HL-60 (cell line): Measurements from ENCODE around the gene PRDM7.
"Not testable (repeated sequence)": the region's sequence is repeated elsewhere in the genome, so short reads cannot be mapped to it uniquely, and the experiment has no call there.

ENCODE experiments used
- DNase-seq, 2 experiments: peaks; one replicate each; pipeline ENCODE4 v3.0.0-alpha.2; 2010 to 2020; ENCODE audit warnings: low read depth in 1 of 2, low spot score in 1 of 2
- H3K27ac ChIP-seq: fragments of 250-450 bp; sonication (Bioruptor Pico); replicated peaks from 2 replicates; pipeline ENCODE4 v1.5.1; 2020; ENCODE audit warnings: mild to moderate bottlenecking, moderate library complexity
- H3K27me3 ChIP-seq: fragments of 250-450 bp; sonication (Bioruptor Pico); 2 replicates; pipeline ENCODE4 v1.5.1; 2021; ENCODE audit warnings: mild to moderate bottlenecking, moderate library complexity; ENCODE audit not compliant: insufficient read depth, poor library complexity, severe bottlenecking
- H3K4me3 ChIP-seq: replicated peaks from 2 replicates; pipeline ENCODE4 v1.5.1; 2011; ENCODE audit warnings: mild to moderate bottlenecking, control low read depth, low read length; ENCODE audit not compliant: insufficient read depth
- CTCF ChIP-seq: IDR thresholded peaks from one replicate; pipeline ENCODE4 v1.5.1; 2011; ENCODE audit warnings: low read length, control low read depth, inconsistent platforms; ENCODE audit not compliant: insufficient read depth
- GABPA ChIP-seq: IDR thresholded peaks from 2 replicates; pipeline ENCODE4 v1.6.1; 2012; ENCODE audit warnings: low read depth
- POLR2AphosphoS5 ChIP-seq: IDR thresholded peaks from 2 replicates; pipeline ENCODE4 v1.6.1; 2012; ENCODE audit warnings: low read depth
- SPI1 ChIP-seq: IDR thresholded peaks from 2 replicates; pipeline ENCODE4 v1.6.1; 2012; ENCODE audit warnings: low read depth, mild to moderate bottlenecking, borderline replicate concordance
- long read RNA-seq: library from polyadenylated mRNA; unstranded; transcript quantifications from one replicate; pipeline ENCODE4 v2.0.0, GENCODE V29; 2020
- TF ChIP-seq, protein P1 (sequence below): IDR thresholded peaks from 2 replicates; pipeline ENCODE4 v1.6.1; 2012; ENCODE audit warnings: low read depth; ENCODE audit not compliant: insufficient replicate concordance

The PRDM7 gene
- long read RNA-seq, result 0 reads

GRCh38 chr16:90077240-90077756 lies at the start of gene PRDM7:
PRDM7 (minus strand) TSS chr16:90077331; CDS start chr16:90075910, 1,421 bp downstream.
- TF ChIP-seq SPI1 (peak; percentile 47; the same call in 1 of the 2 replicates), GABPA (no peak), CTCF (no peak), POLR2AphosphoS5 (peak; percentile 51; the same call in 1 of the 2 replicates)
- TF ChIP-seq, protein P1, sequence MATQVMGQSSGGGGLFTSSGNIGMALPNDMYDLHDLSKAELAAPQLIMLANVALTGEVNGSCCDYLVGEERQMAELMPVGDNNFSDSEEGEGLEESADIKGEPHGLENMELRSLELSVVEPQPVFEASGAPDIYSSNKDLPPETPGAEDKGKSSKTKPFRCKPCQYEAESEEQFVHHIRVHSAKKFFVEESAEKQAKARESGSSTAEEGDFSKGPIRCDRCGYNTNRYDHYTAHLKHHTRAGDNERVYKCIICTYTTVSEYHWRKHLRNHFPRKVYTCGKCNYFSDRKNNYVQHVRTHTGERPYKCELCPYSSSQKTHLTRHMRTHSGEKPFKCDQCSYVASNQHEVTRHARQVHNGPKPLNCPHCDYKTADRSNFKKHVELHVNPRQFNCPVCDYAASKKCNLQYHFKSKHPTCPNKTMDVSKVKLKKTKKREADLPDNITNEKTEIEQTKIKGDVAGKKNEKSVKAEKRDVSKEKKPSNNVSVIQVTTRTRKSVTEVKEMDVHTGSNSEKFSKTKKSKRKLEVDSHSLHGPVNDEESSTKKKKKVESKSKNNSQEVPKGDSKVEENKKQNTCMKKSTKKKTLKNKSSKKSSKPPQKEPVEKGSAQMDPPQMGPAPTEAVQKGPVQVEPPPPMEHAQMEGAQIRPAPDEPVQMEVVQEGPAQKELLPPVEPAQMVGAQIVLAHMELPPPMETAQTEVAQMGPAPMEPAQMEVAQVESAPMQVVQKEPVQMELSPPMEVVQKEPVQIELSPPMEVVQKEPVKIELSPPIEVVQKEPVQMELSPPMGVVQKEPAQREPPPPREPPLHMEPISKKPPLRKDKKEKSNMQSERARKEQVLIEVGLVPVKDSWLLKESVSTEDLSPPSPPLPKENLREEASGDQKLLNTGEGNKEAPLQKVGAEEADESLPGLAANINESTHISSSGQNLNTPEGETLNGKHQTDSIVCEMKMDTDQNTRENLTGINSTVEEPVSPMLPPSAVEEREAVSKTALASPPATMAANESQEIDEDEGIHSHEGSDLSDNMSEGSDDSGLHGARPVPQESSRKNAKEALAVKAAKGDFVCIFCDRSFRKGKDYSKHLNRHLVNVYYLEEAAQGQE, result no peak
- H3K4me3 ChIP-seq, result peak within 1 kb of the TSS; percentile 29
- H3K27ac ChIP-seq, result peak within 1 kb of the TSS; percentile 79
- no peaks in the 10 kb centered on the region for H3K27me3 ChIP-seq
- DNase-seq, result peak; percentile 83 to 95

DNA sequence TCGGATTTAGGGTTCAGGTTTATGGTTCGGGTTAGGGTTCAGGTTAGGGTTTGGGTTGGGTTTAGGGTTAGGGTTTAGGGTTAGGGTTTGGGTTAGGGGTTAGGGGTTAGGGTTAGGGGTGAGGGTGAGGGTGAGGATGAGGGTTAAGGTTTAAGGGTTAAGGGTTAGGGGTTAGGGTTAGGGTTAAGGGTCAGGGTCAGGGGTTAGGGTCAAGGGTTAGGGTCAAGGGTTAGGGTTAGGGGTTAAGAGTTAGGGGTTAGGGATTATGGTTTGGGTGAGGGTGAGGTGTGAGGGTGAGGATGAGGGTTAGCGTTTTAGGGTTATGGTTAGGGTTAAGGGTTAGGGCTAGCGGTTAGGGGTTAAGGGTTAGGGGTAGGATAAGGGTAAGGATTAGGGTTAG lies 44.7 kb upstream of the PRDM7 start:
- not testable (repeated sequence) for H3K4me3 ChIP-seq, H3K27ac ChIP-seq, H3K27me3 ChIP-seq, DNase-seq

DNA sequence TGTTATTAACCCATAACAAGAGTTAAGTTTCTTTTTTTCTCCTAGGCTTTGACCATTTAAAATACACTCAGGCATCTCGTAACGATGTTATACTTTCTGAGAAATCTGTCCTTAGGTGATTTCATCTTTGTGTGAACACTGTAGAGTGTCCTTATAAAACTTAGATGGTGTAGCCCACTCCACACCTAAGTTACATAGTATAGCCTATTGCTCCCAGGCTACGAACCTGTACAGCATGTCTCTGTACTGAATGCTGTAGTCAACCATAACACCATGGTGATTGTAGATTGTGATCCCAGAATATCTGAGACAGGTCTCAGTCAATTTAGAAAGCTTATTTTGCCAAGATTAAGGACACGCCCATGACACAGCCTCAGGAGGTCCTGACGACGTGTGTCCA lies 30.5 kb upstream of the PRDM7 start:
- DNase-seq, H3K4me3 ChIP-seq, H3K27ac ChIP-seq, H3K27me3 ChIP-seq: not testable (repeated sequence)

DNA sequence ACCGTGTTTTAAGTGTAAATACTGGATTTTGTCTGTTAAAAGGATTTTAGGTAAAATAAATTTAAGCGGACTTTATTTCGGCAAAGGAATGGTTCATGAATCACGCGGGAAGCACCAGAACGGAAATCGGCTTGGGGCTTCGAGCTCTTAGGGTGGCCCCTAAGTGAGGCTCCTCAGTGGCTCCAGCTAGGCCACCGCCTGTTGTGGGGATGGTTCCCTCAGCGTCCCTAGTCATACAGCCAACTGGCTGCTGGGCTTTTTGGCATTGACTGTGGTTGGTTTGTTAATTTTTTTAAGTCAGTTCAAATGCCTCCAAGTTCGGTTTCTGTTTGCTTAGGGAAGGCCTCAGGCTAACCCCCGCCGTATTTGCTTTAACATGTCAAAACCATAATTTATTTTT lies 29.9 kb upstream of the PRDM7 start:
- not testable (repeated sequence) for H3K27me3 ChIP-seq, DNase-seq, H3K27ac ChIP-seq, H3K4me3 ChIP-seq

GRCh38 chr16:90106271-90106670 lies 29.1 kb upstream of the PRDM7 start:
- peak in 1 of 2 experiments; percentile 29 for DNase-seq
- H3K27me3 ChIP-seq, H3K27ac ChIP-seq, H3K4me3 ChIP-seq: not testable (repeated sequence)

DNA sequence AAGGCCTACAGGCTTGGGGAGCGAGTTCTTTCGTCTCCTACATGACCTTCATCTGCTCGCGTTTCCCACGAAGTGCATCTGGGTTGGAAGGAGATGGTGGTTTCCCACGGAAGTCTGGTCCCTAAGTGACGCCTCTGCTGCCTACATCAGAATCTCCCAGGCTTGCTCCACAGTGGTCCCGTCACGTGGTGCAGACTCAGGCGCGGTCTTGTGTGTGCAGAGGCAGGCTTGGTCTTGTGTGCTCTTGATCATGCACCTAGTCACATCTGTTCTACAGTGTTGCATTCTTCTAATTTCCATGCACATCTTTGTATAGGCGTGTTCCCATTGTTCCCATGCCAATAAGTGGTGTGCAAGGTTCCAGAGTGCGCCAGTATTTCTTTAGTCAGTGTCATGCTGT lies 27.6 kb upstream of the PRDM7 start:
- not testable (repeated sequence) for H3K4me3 ChIP-seq, H3K27me3 ChIP-seq, H3K27ac ChIP-seq, DNase-seq

- H3K27me3 ChIP-seq, DNase-seq, H3K4me3 ChIP-seq, H3K27ac ChIP-seq: not testable (repeated sequence)
Measured at GRCh38 chr16:90102086-90102884, 25.2 kb upstream of the PRDM7 start.

- not testable (repeated sequence) for DNase-seq, H3K27ac ChIP-seq
Measured at GRCh38 chr16:90101332-90101731, 24.2 kb upstream of the PRDM7 start.

DNA sequence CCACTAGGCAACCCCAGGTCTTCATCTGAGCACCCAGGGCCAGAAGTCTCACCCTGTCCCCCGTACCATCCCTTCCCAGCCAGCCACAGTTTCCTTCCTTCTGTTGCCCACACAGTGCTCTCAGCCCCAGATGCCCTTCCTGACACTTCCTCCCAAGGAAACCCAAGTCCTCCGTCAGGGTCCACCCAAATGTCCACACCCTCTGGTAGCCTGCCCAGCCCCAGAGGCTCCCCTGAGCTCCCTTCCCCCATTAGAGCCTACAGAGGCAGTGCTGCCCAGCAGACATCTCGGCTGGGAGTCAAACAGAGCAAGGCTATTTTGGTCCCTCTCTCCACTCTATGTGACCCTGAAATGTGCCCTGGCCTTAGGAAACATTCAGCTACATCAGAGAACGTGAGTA lies 23.7 kb upstream of the PRDM7 start:
- H3K27me3 ChIP-seq, H3K4me3 ChIP-seq, H3K27ac ChIP-seq, DNase-seq: not testable (repeated sequence)

More at GRCh38 chr16:90101332-90101731, 24.2 kb upstream of the PRDM7 start:
- H3K27me3 ChIP-seq, H3K4me3 ChIP-seq: not testable (repeated sequence)

- not testable (repeated sequence) for H3K27me3 ChIP-seq, H3K4me3 ChIP-seq
- peak overlapping the region; percentile 77 for H3K27ac ChIP-seq
- peak in 1 of 2 experiments; percentile 33 for DNase-seq
Measured at GRCh38 chr16:90100229-90100628, 23.1 kb upstream of the PRDM7 start.

DNA sequence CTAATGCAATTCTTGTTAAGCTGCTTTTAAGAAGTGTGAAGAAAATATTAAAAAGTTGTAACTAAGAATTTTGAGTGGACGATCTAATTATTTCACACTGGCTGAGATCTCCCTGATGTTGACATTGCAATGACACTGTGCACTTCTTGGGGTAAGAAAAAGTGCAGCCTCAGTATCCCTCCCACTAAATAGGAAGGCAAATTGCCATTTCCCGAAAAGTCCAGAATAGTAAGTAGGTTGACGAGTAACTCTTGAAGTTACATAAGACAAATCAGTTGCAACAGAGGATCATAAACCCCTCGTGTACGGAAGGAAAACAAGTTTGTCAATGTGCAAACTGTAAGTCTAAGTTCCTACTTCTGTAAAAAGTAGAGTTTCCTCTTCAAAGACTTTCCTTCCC lies 21.8 kb upstream of the PRDM7 start:
- not testable (repeated sequence) for H3K4me3 ChIP-seq, DNase-seq, H3K27me3 ChIP-seq
- H3K27ac ChIP-seq, result peak overlapping the region; percentile 77
